Hematopoietic multipotent progenitor cell treated with erythropoietin and hydrocortisone succinate and interleukin-3 and kit ligand, for 6 days (in vitro differentiated cells): Measurements from ENCODE around the gene TBCB.
"Not testable (repeated sequence)": the region's sequence is repeated elsewhere in the genome, so short reads cannot be mapped to it uniquely, and the experiment has no call there.

Source experiments
- DNase-seq: peaks from one replicate; pipeline ENCODE4 v3.0.0-alpha.2; 2015

TBCB gene

DNA sequence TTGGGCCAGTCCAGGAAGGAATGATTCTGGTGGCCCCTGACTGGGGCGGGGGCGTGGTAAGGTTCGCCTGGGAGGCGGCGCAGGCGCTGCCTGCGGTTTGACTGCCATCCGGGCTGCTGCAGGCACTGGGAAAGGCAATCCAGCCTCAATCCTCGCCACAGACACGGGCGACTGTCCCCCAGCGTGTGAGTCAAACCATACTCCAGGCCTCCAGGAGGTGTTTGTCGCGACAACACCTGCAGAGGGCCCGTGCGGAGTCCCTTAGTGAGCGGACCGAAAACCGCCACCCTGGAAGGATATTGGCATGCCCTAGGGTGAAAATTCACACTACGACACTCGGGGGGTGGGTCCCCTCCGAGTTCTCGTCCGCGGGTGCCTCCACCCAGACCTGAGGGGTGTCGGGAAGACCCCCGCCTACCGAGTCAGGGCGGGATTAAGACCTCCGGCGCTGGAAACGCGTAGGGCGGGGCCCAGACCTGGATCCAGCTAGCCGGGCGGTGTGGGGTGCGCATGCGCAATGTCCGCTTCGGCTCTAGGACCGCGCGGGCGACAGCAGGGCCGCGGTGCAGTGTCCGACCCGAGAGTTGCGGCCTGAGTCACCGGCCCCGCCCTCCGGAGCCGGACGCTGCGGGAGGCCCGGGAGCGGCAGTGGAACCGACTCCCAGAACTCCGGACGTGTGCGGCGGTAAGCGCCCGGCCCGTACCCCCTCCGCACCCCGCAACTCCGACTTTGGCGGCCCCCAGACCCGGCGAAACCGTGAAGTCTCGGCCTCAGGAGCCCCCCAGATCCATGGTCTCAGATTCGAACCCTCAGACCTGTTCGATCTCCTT lies 24.4 kb downstream of the TBCB start, which contains the start of gene CAPNS1:
TSS of gene CAPNS1 (plus strand) at position 594 of the 831 bp plus-strand sequence. CDS start 946 bp downstream, outside the sequence.
- peak; percentile 99 for DNase-seq

DNA sequence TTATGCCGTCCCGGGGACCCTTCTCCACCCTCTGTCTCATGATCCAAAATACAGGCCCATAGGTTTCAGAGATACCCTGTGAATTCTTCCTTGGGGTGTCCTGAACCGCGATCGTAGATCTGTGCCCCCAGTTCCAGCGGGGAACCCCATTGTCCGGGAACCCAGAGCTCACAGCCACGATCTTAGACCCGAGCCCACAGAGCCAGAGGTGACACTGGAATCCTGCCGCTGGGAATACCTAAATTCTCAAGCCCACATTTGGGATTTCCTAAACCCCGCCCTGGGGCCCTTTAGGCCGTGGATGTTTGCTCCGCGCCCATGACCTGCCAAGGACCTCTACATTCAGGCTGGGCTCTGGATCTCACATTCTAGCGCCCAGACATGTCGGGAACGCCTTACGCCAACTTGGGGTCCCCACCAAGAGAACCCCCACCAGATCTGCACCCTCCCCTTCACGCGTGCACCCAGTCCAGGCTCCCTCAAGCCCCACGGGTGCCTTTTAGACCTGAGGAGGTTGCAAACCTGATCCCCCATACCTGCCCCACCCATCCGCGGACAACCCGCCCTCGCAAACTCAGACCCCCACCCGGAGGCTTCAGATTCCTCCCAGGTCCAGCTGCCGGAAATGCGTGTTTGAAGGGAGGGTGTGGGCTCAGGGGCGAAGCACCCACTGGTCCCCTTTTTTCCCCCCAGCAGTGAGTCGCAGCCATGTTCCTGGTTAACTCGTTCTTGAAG lies 25.2 kb downstream of the TBCB start:
- peak; percentile 74 for DNase-seq

DNA sequence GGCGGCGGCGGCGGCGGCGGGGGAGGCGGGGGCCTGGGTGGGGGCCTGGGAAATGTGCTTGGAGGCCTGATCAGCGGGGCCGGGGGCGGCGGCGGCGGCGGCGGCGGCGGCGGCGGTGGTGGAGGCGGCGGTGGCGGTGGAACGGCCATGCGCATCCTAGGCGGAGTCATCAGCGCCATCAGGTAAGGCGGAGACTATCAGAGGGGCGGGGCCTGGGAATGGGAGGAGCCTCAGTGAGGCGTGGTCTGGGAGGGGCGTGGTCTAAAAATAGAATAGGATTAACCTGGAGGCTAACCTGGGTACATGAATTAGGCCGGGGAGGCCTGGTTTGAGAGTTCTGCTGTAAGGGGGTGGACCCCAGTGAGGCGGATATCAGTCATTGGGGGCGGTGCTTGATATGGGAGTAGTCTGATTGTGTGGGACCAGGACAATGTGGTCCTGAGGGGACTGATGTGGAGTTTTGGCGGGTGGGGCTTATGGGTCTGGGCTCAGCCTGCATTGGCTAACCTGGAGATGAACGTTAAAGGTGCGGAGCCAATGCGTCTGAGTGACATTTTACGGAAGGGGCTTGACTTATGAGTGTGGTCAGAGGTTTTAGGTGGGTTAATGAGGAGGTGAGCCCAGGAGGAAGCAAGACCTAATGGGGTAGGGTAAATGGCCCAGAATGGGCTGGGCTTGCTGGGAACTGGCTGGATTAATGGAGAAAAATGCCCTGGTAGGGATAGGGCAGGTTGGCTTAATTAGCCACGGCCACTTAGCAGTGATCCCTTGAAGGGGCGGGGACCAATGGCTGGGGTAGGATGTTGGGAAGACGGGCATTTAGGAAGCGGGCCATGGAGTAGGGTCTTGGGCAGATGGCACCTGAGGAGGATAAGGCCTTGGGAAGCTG lies 26.0 kb downstream of the TBCB start:
- DNase-seq, result peak; percentile 93

DNA sequence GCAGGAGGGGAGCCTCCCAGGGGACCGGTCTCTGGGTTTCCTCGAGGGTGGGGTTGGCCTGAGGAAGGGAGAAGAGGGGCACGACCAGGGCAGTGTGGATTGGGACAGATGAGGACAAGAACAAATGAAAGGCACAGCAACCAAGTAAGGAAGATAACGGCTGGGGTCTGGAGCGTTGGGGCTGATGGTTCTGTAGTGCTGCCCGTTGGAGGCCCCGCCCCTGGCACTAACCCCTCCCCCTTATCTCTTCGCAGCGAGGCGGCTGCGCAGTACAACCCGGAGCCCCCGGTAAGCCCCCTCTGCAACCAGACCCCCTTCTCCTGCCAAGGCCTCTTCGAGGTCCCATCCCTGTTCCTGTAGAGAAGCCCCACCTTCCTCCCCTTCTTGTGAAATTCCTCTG lies 26.8 kb downstream of the TBCB start:
- DNase-seq, result no peak

DNA sequence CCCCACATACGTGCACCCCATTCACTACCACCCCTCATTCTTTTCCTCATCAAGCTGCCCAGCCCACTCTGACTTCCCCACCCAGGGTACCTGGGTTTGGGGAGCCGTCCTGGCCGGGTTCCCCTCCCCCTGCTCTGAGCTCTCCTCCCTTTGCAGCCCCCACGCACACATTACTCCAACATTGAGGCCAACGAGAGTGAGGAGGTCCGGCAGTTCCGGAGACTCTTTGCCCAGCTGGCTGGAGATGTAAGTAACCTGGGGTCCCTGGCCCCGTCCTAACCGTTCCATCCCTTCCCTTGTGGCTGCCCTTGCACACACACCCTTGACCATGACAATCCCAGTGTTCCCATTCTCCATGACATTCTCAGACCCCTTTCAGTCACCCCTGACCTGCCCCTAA lies 27.2 kb downstream of the TBCB start:
- DNase-seq, result no peak

DNA sequence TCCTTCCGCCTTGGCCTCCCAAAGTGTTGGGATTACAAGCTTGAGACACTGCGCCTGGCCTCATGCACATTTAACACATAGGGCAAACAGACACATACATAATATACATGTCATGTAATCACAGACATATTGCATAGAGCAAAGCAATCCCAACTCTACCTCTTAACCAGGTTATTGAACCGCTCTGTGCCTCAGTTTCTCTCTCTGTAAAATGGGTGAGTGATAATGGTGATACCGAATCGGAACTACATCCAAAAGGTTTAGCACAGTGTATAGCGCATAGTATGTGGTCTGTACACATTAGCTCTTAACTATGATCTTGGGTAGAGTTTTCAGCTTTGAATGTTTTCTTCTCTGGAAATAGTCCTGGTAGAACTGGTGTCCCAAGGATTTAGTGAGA lies 29.4 kb downstream of the TBCB start:
- DNase-seq, result no peak

DNA sequence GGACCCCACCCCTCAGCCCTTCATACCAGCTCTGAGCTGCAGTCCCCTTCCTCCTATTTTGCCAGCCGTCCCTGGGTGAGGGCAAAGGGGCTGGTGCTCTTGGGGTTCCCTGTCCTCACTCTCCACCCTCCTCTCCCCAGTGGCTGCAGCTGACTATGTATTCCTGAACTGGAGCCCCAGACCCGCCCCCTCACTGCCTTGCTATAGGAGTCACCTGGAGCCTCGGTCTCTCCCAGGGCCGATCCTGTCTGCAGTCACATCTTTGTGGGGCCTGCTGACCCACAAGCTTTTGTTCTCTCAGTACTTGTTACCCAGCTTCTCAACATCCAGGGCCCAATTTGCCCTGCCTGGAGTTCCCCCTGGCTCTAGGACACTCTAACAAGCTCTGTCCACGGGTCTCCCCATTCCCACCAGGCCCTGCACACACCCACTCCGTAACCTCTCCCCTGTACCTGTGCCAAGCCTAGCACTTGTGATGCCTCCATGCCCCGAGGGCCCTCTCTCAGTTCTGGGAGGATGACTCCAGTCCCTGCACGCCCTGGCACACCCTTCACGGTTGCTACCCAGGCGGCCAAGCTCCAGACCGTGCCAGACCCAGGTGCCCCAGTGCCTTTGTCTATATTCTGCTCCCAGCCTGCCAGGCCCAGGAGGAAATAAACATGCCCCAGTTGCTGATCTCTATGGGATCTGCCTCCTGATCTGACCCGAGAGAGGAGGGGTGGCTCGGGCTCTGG lies 34.6 kb downstream of the TBCB start:
- no peak for DNase-seq

DNA sequence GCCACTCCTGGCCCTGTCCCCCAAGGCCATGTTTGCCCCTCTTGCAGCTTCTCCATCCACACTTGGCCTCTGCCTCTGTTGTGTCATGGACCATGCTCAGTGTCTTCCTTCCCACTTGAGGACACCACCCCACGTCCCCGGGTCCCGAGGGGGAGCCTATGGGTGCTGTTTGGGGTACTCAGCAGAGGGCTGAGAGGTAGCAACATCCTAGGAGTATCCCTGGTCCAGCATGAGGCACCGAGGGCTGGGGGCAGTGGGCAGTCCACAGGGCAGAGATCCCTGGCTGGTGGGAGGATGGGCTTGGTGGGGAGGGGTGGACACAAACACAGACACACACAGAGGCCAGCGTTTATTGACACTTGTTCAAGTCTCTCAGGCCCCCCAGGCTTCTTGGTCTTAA lies 35.3 kb downstream of the TBCB start:
- no peak for DNase-seq

DNA sequence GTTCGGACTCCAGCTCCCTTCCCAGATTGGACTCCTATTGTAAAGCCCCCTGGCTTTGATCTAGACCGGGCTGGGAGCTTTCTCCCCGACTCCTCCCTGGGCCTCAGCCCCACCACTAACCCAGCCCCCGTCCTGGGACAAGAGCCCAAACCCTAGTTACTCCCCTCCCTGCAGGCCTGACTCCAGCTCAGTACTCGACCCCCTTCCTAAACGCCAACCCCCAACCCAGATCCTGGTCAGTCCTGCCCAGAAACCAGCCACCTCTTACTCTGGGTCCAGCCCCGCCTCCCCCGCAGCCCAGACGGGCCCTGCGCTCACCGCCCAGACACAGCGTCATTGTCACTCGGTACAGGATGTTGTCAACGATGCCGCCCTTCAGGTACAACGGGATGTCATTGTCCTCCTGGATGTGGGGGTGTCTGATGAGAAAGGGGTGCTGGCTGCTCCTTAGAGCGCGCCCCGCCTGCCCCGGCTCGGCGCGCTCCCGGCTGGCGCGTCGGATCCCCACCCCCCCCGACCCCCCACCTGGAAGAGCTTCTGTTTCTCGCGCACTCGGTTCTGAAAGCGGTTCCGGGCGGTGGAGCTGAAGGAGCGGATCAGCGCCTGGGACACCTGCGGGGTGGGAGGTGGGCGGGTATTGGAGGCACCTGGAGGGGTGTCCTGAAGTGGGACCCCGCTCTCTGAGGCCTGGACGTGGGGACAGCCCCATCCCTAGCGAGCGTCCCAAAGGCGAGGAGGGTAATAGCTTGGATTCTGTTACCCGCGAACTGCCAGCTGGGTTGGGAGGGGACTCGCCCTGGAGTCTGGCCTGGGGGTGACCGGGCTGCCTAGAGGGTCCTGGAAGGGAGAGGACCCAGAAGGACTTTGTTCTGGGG lies 36.1 kb downstream of the TBCB start:
- DNase-seq, result no peak

DNA sequence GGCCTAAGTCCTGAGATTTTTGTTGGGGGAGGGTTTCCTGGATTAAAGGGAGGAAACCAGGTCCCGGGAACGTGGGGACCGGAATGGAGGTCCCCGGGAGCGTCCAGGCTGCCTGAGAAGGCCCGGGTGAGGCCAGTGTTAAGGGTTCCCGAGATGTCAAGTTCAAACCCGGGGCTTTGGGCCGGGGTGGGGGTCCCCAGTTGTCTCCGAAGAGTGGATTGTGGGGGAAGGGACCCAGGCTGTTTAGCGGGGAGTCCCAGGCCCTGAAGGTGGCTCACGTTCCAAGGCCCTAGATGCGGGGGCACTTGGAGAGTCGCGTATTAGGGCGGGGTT lies 36.7 kb downstream of the TBCB start:
- no peak for DNase-seq

DNA sequence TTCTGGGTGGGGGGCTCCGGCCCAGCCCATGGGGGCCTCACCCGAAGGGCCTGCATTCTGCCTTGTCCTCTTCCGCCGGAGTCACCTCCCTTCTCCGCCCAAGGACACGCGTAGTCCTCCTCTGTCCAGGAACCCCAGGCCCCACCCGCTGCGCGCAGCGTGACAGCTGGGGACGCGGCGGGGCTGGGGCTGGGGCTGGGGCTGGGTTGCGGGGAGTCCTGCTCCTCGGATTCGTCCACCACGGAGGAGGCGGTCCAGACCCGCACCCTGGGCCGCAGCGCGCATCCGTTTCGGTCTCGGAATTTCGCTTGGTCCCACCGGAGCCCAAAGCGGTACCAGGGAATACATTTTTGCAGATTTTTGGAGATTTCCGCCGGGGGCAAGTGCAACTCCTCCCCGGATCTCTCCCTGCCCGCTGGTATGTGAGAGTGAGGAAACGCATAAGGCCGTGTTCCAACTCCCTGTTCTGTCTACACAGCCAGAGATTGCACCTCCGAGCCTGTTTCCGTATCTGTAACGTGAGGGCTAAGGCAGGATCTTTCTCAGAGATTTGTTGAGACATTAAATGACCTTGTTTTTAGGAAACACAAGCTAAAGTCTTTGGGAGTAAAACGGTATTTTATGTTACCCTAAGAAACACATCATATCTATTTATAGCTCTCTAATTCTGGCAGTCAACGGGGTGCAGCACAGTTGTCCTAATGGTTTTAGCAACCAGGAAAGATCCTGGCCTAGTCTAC lies 37.3 kb downstream of the TBCB start, which contains the start of gene COX7A1:
TSS of gene COX7A1 (minus strand) at position 96 of the 740 bp plus-strand sequence. CDS start at position 56, 40 bp downstream.
- DNase-seq, result no peak

DNA sequence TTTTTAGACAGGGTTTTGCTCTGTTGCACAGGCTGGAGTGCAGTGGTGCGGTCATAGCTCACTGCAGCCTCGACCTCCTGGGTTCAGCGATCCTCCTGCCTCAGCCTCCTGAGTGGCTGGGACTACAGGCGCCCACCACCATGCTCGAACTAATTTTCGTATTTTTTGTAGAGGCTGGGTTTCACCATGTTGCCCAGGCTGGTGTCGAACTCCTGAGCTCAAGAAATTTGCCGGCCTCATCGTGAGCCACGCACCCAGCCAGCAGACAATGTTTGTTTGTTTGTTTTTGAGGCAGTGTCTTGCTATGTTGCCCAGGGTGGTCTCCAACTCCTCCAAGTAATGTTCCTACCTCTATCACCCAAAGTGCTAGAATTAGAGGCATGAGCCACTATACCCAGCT lies 37.9 kb downstream of the TBCB start:
- DNase-seq, result no peak

DNA sequence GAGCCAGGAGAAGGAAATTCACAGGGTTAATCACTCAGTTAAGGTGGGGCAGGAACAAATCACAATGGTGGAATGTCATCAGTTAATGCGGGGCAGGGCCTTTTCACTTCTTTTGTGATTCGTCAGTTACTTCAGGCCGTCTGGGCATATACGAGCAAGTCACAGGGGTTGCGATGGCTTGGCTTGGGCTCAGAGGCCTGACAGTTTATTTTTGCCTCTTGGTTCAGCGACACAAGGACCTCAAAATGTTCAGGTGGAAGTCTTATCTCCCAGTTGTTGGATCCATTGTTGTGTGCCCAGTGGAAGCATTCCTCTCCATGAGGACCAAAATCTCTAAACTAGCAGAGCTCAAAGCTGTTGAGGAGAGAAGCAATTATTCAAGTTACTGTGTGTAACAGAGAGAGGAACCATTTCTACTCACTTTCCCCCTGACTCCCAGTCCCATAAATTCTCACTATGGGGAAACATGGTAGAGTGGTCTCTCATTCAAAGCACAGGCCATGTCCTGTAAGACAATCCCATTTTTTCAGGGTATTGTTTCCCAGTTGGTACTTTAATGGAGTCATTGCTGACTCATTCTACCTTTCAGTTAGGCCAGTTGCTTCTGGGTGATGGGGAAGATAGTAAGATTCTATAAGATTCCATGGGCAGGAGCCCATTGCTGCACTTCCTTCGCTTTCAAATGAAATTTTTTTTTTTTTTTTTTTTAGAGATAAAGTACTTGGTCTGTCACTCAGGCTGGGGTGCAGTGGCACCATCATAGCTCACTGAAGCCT lies 45.7 kb downstream of the TBCB start:
- no peak for DNase-seq

DNA sequence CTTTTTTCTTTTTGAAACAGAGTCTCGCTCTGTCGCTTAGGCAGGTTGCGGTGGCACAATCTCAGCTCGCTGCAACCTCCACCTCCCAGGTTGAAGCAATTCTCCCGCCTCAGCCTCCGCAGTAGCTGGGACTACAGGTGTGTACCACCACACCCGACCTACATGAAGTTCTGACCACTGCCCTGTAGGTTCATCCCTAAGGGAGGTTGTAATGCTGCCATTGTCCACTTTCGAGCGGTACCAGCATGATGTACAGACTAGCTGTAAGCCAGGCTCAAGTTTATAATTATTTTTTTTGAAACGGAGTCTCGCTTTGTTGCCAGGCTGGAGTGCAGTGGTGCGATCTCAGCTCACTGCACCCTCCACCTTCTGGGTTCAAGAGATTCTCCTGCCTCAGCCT lies 48.5 kb downstream of the TBCB start:
- no peak for DNase-seq

DNA sequence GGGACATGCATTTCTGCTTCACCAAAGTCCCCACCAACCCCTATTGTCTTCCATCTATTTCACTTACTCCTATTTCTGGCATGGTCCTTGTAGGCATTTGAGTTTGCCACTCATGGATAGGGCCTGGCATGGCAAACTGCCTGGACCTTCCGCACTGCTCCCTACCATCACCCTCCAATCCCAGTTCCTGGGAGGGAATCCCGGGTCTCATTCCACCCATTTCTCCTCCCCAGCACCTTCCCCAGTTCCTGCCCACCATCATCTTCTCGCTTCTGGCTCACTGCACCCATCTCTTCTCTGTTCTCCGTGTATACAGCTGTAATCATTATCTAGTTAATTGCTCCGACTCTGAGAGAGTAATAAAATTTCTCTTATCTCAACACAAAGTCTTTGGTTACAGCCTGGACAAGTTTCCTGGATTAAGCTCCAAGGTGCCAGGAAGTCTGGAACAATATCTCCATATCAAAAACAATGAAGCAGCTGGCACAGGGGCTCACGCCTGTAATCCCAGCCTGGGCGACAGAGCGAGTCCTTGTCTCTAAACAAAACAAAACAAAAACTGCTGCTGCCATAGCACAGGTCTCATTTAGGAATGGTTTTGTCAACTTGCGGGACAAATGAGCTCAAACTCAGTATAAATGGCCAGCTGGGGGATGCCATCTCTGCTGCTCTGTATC lies 54.0 kb downstream of the TBCB start:
- no peak for DNase-seq

DNA sequence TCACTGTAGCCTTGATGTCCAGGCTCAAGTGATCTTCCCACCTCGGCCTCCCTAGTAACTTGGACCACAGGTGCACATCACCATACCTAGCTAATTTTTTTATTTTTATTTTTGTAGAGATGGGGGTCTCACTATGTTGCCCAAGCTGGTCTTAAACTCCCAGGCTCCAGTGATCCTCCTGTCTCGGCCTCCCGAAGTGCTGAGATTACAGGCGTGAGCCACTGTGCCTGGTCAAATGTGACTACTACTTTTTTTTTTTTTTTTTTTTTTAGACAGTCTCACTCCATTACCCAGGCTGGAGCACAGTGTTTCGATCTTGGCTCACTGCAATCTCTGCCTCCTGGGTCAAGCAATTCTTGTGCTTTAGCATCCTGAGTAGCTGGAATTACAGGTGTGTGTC lies 57.6 kb downstream of the TBCB start:
- no peak for DNase-seq

DNA sequence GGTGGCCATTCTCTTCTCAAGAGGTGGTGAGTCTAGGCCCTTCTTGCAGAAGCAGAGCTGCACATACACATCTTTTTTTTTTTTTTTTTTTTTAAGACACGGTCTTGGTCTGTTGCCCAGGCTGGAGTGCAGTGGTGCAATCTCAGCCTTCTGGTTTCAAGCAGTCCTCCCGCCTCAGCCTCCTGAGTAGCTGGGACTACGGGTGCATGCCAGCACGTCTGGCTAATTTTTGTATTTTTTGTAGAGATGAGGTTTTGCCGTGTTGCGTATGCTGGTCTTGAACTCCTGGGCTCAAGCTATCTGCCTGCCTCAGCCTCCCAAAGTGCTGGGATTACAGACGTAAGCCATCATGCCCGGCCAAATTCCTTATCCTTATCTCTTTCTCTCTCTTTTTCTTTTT lies 58.6 kb downstream of the TBCB start:
- DNase-seq, result not testable (repeated sequence)
